ENCODE results near the gene FTO. TPM values are rescaled to one million over a fixed set of nuclear protein-coding genes. Genes with fewer than 3 reads are reported as not detected.

FTO gene
- polyA plus RNA-seq, 3 donors = 16.8 to 51.0 (median 37.7) TPM

DNA sequence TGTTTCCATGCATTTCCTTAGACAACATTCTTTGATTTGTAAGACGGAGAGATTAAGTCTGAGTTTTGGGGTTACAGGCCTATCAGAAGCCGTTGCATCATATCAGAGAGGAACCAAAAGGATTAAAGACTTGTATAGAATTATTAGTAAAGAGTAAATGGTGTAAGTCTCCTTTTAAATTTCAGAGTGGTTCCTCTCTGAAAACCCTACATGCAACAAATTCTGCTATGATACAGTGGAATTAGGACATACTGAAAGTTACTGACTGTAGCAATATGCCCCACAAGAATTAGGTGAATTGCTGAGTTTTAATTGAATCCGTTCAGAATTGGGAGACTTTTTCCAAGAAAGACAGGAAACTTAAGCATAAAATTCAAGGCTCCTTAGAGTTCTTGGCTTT lies 221.6 kb downstream of the FTO start:
- Histone ChIP-seq H3K9ac (ENCODE audit: insufficient read depth, low read length, poor library complexity, severe bottlenecking) (no peak overlapping the region), H3K4me1 (ENCODE audit: control insufficient read depth in 1 of 2, insufficient read depth in 2 of 2, low read length in 2 of 2) (no peaks in the 10 kb centered on the region), H4K20me1 (ENCODE audit: insufficient read depth, low read length) (no peaks in the 10 kb centered on the region), H3K9me3 (replicated peaks in 1 of 2; ENCODE audit: control insufficient read depth in 1 of 2, insufficient read depth in 1 of 2, low read length in 2 of 2) (no peaks in the 10 kb centered on the region), H3K27ac (ENCODE audit: low read depth in 1 of 2, low read length in 2 of 2) (no peak overlapping the region), H3K36me3 (replicated peaks in 1 of 2; ENCODE audit: control insufficient read depth in 1 of 2, insufficient read depth in 2 of 2, low read length in 2 of 2) (no peaks in the 10 kb centered on the region), H3K4me2 (replicated peaks; ENCODE audit: extremely low read depth, low read length, poor library complexity, severe bottlenecking) (no peak overlapping the region), H3K27me3 (ENCODE audit: control insufficient read depth in 2 of 2, insufficient read depth in 2 of 2, low read length in 2 of 2) (no peaks in the 10 kb centered on the region), H3K4me3 (replicated peaks in 1 of 3; ENCODE audit: low read depth in 2 of 3, low read length in 3 of 3) (no peak overlapping the region), H2AFZ (ENCODE audit: insufficient read depth, low read depth, low read length, poor library complexity, severe bottlenecking) (no peak overlapping the region), H3K79me2 (ENCODE audit: insufficient read depth, low read length) (no peaks in the 10 kb centered on the region)
- H3K4me3 Mint-ChIP-seq = no peak overlapping the region
- intact Hi-C loops (cut with micrococcal nuclease) = no loop called here
- H3K4me1 Mint-ChIP-seq = peaks cover 3% of the 10 kb centered on the region
- peaks cover 1 to 3% of the 10 kb centered on the region in 2 donors for H3K36me3 Mint-ChIP-seq
- no peak for DNase-seq
- WGBS (ENCODE audit: insufficient coverage) = no CpG with 5 or more reads among the region's 3 CpGs
- no peaks in the 10 kb centered on the region for H3K27me3 Mint-ChIP-seq (ENCODE audit: low read depth in 3 of 3)
- no peaks in the 10 kb centered on the region for H3K9me3 Mint-ChIP-seq
- no peak overlapping the region for H3K27ac Mint-ChIP-seq
- TF ChIP-seq, protein P1, sequence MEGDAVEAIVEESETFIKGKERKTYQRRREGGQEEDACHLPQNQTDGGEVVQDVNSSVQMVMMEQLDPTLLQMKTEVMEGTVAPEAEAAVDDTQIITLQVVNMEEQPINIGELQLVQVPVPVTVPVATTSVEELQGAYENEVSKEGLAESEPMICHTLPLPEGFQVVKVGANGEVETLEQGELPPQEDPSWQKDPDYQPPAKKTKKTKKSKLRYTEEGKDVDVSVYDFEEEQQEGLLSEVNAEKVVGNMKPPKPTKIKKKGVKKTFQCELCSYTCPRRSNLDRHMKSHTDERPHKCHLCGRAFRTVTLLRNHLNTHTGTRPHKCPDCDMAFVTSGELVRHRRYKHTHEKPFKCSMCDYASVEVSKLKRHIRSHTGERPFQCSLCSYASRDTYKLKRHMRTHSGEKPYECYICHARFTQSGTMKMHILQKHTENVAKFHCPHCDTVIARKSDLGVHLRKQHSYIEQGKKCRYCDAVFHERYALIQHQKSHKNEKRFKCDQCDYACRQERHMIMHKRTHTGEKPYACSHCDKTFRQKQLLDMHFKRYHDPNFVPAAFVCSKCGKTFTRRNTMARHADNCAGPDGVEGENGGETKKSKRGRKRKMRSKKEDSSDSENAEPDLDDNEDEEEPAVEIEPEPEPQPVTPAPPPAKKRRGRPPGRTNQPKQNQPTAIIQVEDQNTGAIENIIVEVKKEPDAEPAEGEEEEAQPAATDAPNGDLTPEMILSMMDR (IDR thresholded peaks at IDR 0.05) = no peak

DNA sequence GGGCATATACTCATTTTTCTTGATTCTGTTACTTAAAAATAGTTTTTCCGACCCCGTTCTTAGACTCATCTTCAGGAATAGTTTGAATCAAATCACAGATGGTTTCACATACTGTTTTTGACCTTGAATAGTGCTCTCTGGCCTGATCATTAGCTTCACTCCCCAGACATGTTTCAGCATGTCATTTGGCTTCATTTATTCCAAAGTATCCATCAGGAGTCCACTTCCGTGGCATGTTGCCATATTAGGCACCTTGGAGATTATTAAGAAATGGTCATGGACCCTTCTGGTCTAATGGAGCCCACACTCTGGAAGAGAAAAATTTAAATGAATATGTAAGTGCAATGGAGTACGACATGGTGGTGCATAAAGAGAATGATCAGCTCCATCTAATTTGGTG lies 222.3 kb downstream of the FTO start:
- Mint-ChIP-seq H3K9me3 (no peaks in the 10 kb centered on the region), H3K36me3 (peaks cover 1 to 3% of the 10 kb centered on the region in 2 donors), H3K27me3 (ENCODE audit: low read depth in 3 of 3) (no peaks in the 10 kb centered on the region), H3K4me1 (peaks cover 3% of the 10 kb centered on the region), H3K4me3 (no peak overlapping the region), H3K27ac (no peak overlapping the region)
- H3K36me3 ChIP-seq (replicated peaks in 1 of 2; ENCODE audit: control insufficient read depth in 1 of 2, insufficient read depth in 2 of 2, low read length in 2 of 2) = no peaks in the 10 kb centered on the region
- no peak overlapping the region for H3K27ac ChIP-seq (ENCODE audit: low read depth in 1 of 2, low read length in 2 of 2)
- DNase-seq = no peak
- no peak overlapping the region for H3K9ac ChIP-seq (ENCODE audit: insufficient read depth, low read length, poor library complexity, severe bottlenecking)
- no peak overlapping the region for H2AFZ ChIP-seq (ENCODE audit: insufficient read depth, low read depth, low read length, poor library complexity, severe bottlenecking)
- H3K4me2 ChIP-seq (replicated peaks; ENCODE audit: extremely low read depth, low read length, poor library complexity, severe bottlenecking) = no peak overlapping the region
- no peaks in the 10 kb centered on the region for H3K27me3 ChIP-seq (ENCODE audit: control insufficient read depth in 2 of 2, insufficient read depth in 2 of 2, low read length in 2 of 2)
- WGBS (ENCODE audit: insufficient coverage) = 96% methylated on average over 3 of the region's 4 CpGs
- H3K79me2 ChIP-seq (ENCODE audit: insufficient read depth, low read length) = no peaks in the 10 kb centered on the region
- no peaks in the 10 kb centered on the region for H3K4me1 ChIP-seq (ENCODE audit: control insufficient read depth in 1 of 2, insufficient read depth in 2 of 2, low read length in 2 of 2)
- H3K9me3 ChIP-seq (replicated peaks in 1 of 2; ENCODE audit: control insufficient read depth in 1 of 2, insufficient read depth in 1 of 2, low read length in 2 of 2) = no peaks in the 10 kb centered on the region
- H3K4me3 ChIP-seq (replicated peaks in 1 of 3; ENCODE audit: low read depth in 2 of 3, low read length in 3 of 3) = no peak overlapping the region
- H4K20me1 ChIP-seq (ENCODE audit: insufficient read depth, low read length) = no peaks in the 10 kb centered on the region
- TF ChIP-seq, protein P1 (IDR thresholded peaks at IDR 0.05) = no peak
- intact Hi-C loops (cut with micrococcal nuclease) = no loop called here

All from CD14-positive monocyte (primary cell).